Neural progenitor cell (in vitro differentiated cells): ENCODE data around the gene KNDC1.

Experiments used
- EZH2phosphoT487 ChIP-seq: fragments of 200-600 bp; sonication (generic); IDR thresholded peaks from 2 replicates; pipeline ENCODE4 v1.6.1; 2017; ENCODE audit warnings: antibody characterized with exemption
- TF ChIP-seq, protein P1 (sequence below): fragments of 200-600 bp; sonication (generic); IDR thresholded peaks from 2 replicates; pipeline ENCODE4 v1.5.1; 2017; ENCODE audit warnings: antibody characterized with exemption, mild to moderate bottlenecking

GRCh38 chr10:133115976-133116375 is 44.0 kb upstream of the KNDC1 start:
- TF ChIP-seq, protein P1, sequence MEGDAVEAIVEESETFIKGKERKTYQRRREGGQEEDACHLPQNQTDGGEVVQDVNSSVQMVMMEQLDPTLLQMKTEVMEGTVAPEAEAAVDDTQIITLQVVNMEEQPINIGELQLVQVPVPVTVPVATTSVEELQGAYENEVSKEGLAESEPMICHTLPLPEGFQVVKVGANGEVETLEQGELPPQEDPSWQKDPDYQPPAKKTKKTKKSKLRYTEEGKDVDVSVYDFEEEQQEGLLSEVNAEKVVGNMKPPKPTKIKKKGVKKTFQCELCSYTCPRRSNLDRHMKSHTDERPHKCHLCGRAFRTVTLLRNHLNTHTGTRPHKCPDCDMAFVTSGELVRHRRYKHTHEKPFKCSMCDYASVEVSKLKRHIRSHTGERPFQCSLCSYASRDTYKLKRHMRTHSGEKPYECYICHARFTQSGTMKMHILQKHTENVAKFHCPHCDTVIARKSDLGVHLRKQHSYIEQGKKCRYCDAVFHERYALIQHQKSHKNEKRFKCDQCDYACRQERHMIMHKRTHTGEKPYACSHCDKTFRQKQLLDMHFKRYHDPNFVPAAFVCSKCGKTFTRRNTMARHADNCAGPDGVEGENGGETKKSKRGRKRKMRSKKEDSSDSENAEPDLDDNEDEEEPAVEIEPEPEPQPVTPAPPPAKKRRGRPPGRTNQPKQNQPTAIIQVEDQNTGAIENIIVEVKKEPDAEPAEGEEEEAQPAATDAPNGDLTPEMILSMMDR: no peak
- TF ChIP-seq EZH2phosphoT487: no peak
